BJ (cell line): ENCODE data around the gene GABRA5. TPM values are rescaled to one million over a fixed set of nuclear protein-coding genes. Genes with fewer than 3 reads are reported as not detected.
"Not testable (repeated sequence)": the region's sequence is repeated elsewhere in the genome, so short reads cannot be mapped to it uniquely, and the experiment has no call there.

Experiments
- CTCF ChIA-PET: fragments of 350-600 bp; formaldehyde crosslinking; extraction: SDS; loops from one replicate; lab custom pipeline; 2021; ENCODE audit warnings: antibody characterized with exemption, inconsistent platforms; lab: Yijun Ruan, JAX
- POLR2A ChIA-PET: fragments of 300-600 bp; sonication (Branson Sonifier 250); formaldehyde crosslinking; extraction: SDS; loops from one replicate; lab custom pipeline; 2021; ENCODE audit warnings: antibody characterized with exemption; lab: Charles Lee
- DNase-seq: peaks from one replicate; pipeline ENCODE4 v3.0.0-alpha.2; 2011; ENCODE audit warnings: low read depth
- H3K27me3 ChIP-seq: 2 replicates; pipeline ENCODE4 v1.6.0; 2011; ENCODE audit warnings: low read length; ENCODE audit not compliant: control insufficient read depth, insufficient read depth
- H3K36me3 ChIP-seq: 2 replicates; pipeline ENCODE4 v1.5.1; 2011; ENCODE audit warnings: low read length; ENCODE audit not compliant: control insufficient read depth, insufficient read depth
- H3K4me3 ChIP-seq: 2 replicates; pipeline ENCODE4 v1.5.1; 2011; ENCODE audit warnings: low read depth, mild to moderate bottlenecking, control low read depth, low read length
- CTCF ChIP-seq: IDR thresholded peaks from 2 replicates; pipeline ENCODE4 v1.5.1; 2011; ENCODE audit warnings: low read depth, mild to moderate bottlenecking, control low read depth, inconsistent platforms, low read length, moderate library complexity; ENCODE audit not compliant: insufficient read depth
- polyA minus RNA-seq: library from RNA; depleted of rRNA, polyadenylated mRNA; stranded (reverse); fragments of >200 nt; gene quantifications from 2 replicates; pipeline ENCODE4 v1.2.3, GENCODE V29; 2011; rRNA and poly(A)+ RNA removed
- polyA plus RNA-seq: library from polyadenylated mRNA; depleted of rRNA; stranded (reverse); fragments of >200 nt; gene quantifications from 2 replicates; pipeline ENCODE4 v1.2.3, GENCODE V29; 2011; rRNA removed

GABRA5 gene
- polyA plus RNA-seq: 0.25 and 0.40 TPM in 2 replicates
- polyA minus RNA-seq: 0.57 TPM in 1 of 2 replicates, not detected in the other

GRCh38 chr15:26866298-26867199 lies at the start of gene GABRA5:
GABRA5 (plus strand) TSS chr15:26867062; CDS start chr15:26869249, 2,187 bp downstream.
- Histone ChIP-seq H3K27me3 (peaks cover 5% of the 10 kb centered on the region), H3K36me3 (no peaks in the 10 kb centered on the region), H3K4me3 (no peak within 1 kb of the TSS)
- ChIA-PET CTCF (interaction anchor here (0.6 kb wide), 1 partner anchor 66 kb away, joined by 3 read pairs; no protein-coding TSS in a partner anchor), POLR2A (no interaction called here)
- no peak for DNase-seq
- TF ChIP-seq CTCF: 0 out of 2 replicates have a peak, but pooled peaks have one; percentile 18

- H3K36me3 ChIP-seq, H3K4me3 ChIP-seq, H3K27me3 ChIP-seq, POLR2A ChIA-PET, DNase-seq, CTCF ChIA-PET: not testable (repeated sequence)
These were observed 35.7 kb upstream of the GABRA5 start for GRCh38 chr15:26831191-26831590.

- Histone ChIP-seq H3K4me3 (no peak overlapping the region), H3K27me3 (no peaks in the 10 kb centered on the region), H3K36me3 (no peaks in the 10 kb centered on the region)
- no peak for TF ChIP-seq CTCF
- ChIA-PET CTCF (no interaction called here), POLR2A (no interaction called here)
- no peak for DNase-seq
These were observed 34.9 kb upstream of the GABRA5 start for GRCh38 chr15:26831951-26832350.

GRCh38 chr15:26838742-26839460 lies 28.0 kb upstream of the GABRA5 start:
- POLR2A ChIA-PET: no interaction called here
- peak; percentile 35; the same call in 1 of the 2 replicates for TF ChIP-seq CTCF
- no peak for DNase-seq
- Histone ChIP-seq H3K4me3 (no peak overlapping the region), H3K27me3 (no peaks in the 10 kb centered on the region), H3K36me3 (no peaks in the 10 kb centered on the region)
- CTCF ChIA-PET: interaction anchor here (1.1 kb wide), 1 partner anchor 22 kb away, joined by 3 read pairs; no protein-coding TSS in a partner anchor

GRCh38 chr15:26841514-26841913 lies 25.3 kb upstream of the GABRA5 start:
- Histone ChIP-seq H3K36me3 (no peaks in the 10 kb centered on the region), H3K27me3 (no peaks in the 10 kb centered on the region), H3K4me3 (no peak overlapping the region)
- POLR2A ChIA-PET: no interaction called here
- DNase-seq: no peak
- no peak for TF ChIP-seq CTCF
- CTCF ChIA-PET: no interaction called here
